Left ventricle myocardium inferior (tissue), 1 donor: ENCODE results near the gene NUCB1. TPM values are rescaled to one million over a fixed set of nuclear protein-coding genes. Genes with fewer than 3 reads are reported as not detected.
"Not testable (repeated sequence)": the region's sequence is repeated elsewhere in the genome, so short reads cannot be mapped to it uniquely, and the experiment has no call there.

ENCODE experiments used
- DNase-seq: peaks from one replicate; pipeline ENCODE4 v3.0.0-alpha.2; 2020
- H3K27ac ChIP-seq: fragments of 200-600 bp; replicated peaks from 2 replicates; pipeline ENCODE4 v1.8.0; 2021
- H3K27me3 ChIP-seq: fragments of 200-600 bp; 2 replicates; pipeline ENCODE4 v1.8.0; 2021; ENCODE audit warnings: low read depth
- H3K36me3 ChIP-seq: fragments of 200-600 bp; 2 replicates; pipeline ENCODE4 v1.8.0; 2021
- H3K4me1 ChIP-seq: fragments of 200-600 bp; 2 replicates; pipeline ENCODE4 v1.8.0; 2021
- H3K4me3 ChIP-seq: fragments of 200-600 bp; 2 replicates; pipeline ENCODE4 v1.8.0; 2021; ENCODE audit warnings: mild to moderate bottlenecking, moderate library complexity
- H3K9me3 ChIP-seq: fragments of 200-600 bp; replicated peaks from 2 replicates; pipeline ENCODE4 v1.8.0; 2021
- intact Hi-C: fragments of 100-400 bp; cut with micrococcal nuclease; formaldehyde crosslinking; loops from one replicate; pipeline ENCODE4 v1.11.0; 2022
- total RNA-seq: library from RNA; stranded (reverse); fragmentation: NEBNext Ultra II Directional; extraction: Animal tissue kit (Norgen Biotek cat#: 25700); gene quantifications from one replicate; pipeline ENCODE4 v1.2.1, GENCODE V29; 2021
- TF ChIP-seq, protein P1 (sequence below): fragments of 200-600 bp; IDR thresholded peaks from 2 replicates; pipeline ENCODE4 v1.8.0; 2021; ENCODE audit warnings: antibody characterized with exemption, mild to moderate bottlenecking, borderline replicate concordance
- donor health status: DM: no; HTN: yes; CAD: no; lungs with severe emphysema.

NUCB1 gene
- total RNA-seq, 1 donor from 2014 or later = 221 TPM

DNA sequence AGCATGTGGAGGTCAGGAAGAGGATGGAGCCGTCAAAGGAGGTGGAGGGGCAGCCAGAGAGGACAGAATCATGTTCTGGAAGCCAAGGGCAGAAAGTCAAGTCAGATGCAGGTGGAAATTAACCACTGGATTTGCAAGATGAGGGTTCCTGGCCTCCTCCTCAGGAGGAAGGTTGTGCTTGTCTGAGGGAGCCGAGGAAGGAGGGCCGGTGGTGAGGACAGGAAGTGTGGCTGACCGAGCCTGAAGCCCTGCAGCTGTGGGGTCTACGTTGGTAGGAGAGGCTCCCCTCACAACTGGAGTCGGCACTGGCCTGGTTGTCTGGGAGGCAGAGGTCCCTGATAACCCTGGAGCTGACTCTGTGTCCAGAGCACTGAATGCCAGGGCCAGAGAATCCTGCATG is 18.0 kb downstream of the NUCB1 start:
- Histone ChIP-seq H3K4me1 (peaks cover 6% of the 10 kb centered on the region), H3K27ac (no peak overlapping the region), H3K9me3 (no peaks in the 10 kb centered on the region), H3K27me3 (no peaks in the 10 kb centered on the region), H3K4me3 (no peak overlapping the region), H3K36me3 (peaks cover 92% of the 10 kb centered on the region)
- TF ChIP-seq, protein P1, sequence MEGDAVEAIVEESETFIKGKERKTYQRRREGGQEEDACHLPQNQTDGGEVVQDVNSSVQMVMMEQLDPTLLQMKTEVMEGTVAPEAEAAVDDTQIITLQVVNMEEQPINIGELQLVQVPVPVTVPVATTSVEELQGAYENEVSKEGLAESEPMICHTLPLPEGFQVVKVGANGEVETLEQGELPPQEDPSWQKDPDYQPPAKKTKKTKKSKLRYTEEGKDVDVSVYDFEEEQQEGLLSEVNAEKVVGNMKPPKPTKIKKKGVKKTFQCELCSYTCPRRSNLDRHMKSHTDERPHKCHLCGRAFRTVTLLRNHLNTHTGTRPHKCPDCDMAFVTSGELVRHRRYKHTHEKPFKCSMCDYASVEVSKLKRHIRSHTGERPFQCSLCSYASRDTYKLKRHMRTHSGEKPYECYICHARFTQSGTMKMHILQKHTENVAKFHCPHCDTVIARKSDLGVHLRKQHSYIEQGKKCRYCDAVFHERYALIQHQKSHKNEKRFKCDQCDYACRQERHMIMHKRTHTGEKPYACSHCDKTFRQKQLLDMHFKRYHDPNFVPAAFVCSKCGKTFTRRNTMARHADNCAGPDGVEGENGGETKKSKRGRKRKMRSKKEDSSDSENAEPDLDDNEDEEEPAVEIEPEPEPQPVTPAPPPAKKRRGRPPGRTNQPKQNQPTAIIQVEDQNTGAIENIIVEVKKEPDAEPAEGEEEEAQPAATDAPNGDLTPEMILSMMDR = no peak
- DNase-seq = no peak
- intact Hi-C loops = no loop called here

GRCh38 chr19:48918801-48919247 is 18.7 kb downstream of the NUCB1 start:
- Histone ChIP-seq H3K36me3 (peaks cover 85% of the 10 kb centered on the region), H3K27me3 (no peaks in the 10 kb centered on the region), H3K27ac (no peak overlapping the region), H3K9me3 (no peaks in the 10 kb centered on the region), H3K4me1 (no peaks in the 10 kb centered on the region), H3K4me3 (no peak overlapping the region)
- DNase-seq = no peak
- intact Hi-C loops = no loop called here
- TF ChIP-seq, protein P1 = no peak

- DNase-seq, H3K4me3 ChIP-seq, intact Hi-C loops, H3K4me1 ChIP-seq, H3K27me3 ChIP-seq, H3K9me3 ChIP-seq, H3K27ac ChIP-seq: not testable (repeated sequence)
- peaks cover 80% of the 10 kb centered on the region for H3K36me3 ChIP-seq
These were observed 19.2 kb downstream of the NUCB1 start for GRCh38 chr19:48919271-48919670.

DNA sequence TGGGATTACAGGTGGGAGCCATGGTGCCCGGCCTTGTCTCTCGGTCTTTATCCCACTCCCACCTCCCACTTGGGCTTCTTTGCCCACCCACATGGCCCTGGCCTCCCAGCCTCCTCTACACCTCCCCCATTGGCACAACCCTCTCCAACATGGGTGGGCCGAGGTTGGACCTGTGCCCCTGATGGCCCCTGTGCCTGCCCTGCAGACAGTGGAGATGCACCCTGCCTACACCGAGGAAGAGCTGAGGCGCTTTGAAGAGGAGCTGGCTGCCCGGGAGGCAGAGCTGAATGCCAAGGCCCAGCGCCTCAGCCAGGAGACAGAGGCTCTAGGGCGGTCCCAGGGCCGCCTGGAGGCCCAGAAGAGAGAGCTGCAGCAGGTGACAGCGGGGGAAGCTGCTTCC is 20.8 kb downstream of the NUCB1 start:
- no peak for DNase-seq
- intact Hi-C loops = no loop called here
- H3K36me3 ChIP-seq = peaks cover 65% of the 10 kb centered on the region

GRCh38 chr19:48921721-48922500 is 21.8 kb downstream of the NUCB1 start:
- Histone ChIP-seq H3K4me3 (no peak overlapping the region), H3K4me1 (peaks cover 2% of the 10 kb centered on the region), H3K9me3 (no peaks in the 10 kb centered on the region), H3K27ac (no peak overlapping the region), H3K27me3 (no peaks in the 10 kb centered on the region), H3K36me3 (peaks cover 55% of the 10 kb centered on the region)
- TF ChIP-seq, protein P1 = no peak
- intact Hi-C loops = no loop called here
- DNase-seq = no peak

More for the DNA sequence above, 20.8 kb downstream of the NUCB1 start:
- TF ChIP-seq, protein P1 = no peak
- Histone ChIP-seq H3K27ac (no peak overlapping the region), H3K27me3 (no peaks in the 10 kb centered on the region), H3K4me1 (no peaks in the 10 kb centered on the region), H3K9me3 (no peaks in the 10 kb centered on the region), H3K4me3 (no peak overlapping the region)
